H7 (cell line): ENCODE measurements around the gene TFG. TPM values are rescaled to one million over a fixed set of nuclear protein-coding genes. Genes with fewer than 3 reads are reported as not detected.
A peak's percentile ranks its signal among the peaks of the same experiment; 100 is the strongest.

Experiments used
- DNase-seq: peaks from one replicate; pipeline ENCODE4 v3.0.0; 2012
- H3K27me3 ChIP-seq: 2 replicates; pipeline ENCODE4 v1.6.0; 2011; ENCODE audit warnings: mild to moderate bottlenecking, low read length; ENCODE audit not compliant: control insufficient read depth, insufficient read depth
- H3K36me3 ChIP-seq: replicated peaks from 2 replicates; pipeline ENCODE4 v1.5.1; 2011; ENCODE audit warnings: low read length; ENCODE audit not compliant: control insufficient read depth, insufficient read depth
- H3K4me3 ChIP-seq: 2 replicates; pipeline ENCODE4 v1.5.1; 2011; ENCODE audit warnings: low read depth, mild to moderate bottlenecking, control low read depth, low read length, moderate library complexity; ENCODE audit not compliant: insufficient read depth
- total RNA-seq: library from RNA; depleted of rRNA; stranded (reverse); fragments of >200 nt; shearing (Covaris generic); gene quantifications from 2 replicates; pipeline ENCODE4 v1.2.3, GENCODE V29; 2014

Gene TFG
- total RNA-seq, 1 experiment from 2014 or later, result 66.4 TPM

- Histone ChIP-seq H3K4me3 (no peak overlapping the region), H3K36me3 (no peaks in the 10 kb centered on the region), H3K27me3 (no peaks in the 10 kb centered on the region)
- no peak for DNase-seq
Measured at GRCh38 chr3:100697723-100698285, 11.5 kb upstream of the TFG start.

GRCh38 chr3:100698736-100699135 lies 10.6 kb upstream of the TFG start:
- no peak for DNase-seq
- H3K4me3 ChIP-seq, result no peak overlapping the region
- H3K27me3 ChIP-seq, result no peaks in the 10 kb centered on the region
- H3K36me3 ChIP-seq, result no peaks in the 10 kb centered on the region

DNA sequence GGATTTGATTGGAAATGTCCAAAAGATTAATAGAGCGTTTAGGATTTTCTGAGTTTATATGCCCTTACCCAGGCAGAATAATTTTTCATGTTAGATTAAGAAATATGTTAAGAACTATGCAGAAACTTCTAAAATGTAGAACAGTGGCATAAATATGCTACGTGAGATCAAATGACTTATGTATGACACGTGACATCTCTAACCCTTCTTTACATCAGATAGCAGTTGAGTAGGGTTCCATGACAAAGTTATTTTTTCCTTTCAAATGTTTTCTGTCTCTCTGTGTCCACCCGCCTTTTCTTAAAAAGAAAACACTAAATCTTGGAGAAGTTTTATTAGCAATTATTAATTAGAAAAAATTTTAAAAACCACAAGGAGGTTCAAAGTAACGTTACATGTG lies 8.6 kb upstream of the TFG start:
- no peaks in the 10 kb centered on the region for H3K36me3 ChIP-seq
- no peak for DNase-seq
- no peak overlapping the region for H3K4me3 ChIP-seq
- H3K27me3 ChIP-seq, result no peaks in the 10 kb centered on the region

DNA sequence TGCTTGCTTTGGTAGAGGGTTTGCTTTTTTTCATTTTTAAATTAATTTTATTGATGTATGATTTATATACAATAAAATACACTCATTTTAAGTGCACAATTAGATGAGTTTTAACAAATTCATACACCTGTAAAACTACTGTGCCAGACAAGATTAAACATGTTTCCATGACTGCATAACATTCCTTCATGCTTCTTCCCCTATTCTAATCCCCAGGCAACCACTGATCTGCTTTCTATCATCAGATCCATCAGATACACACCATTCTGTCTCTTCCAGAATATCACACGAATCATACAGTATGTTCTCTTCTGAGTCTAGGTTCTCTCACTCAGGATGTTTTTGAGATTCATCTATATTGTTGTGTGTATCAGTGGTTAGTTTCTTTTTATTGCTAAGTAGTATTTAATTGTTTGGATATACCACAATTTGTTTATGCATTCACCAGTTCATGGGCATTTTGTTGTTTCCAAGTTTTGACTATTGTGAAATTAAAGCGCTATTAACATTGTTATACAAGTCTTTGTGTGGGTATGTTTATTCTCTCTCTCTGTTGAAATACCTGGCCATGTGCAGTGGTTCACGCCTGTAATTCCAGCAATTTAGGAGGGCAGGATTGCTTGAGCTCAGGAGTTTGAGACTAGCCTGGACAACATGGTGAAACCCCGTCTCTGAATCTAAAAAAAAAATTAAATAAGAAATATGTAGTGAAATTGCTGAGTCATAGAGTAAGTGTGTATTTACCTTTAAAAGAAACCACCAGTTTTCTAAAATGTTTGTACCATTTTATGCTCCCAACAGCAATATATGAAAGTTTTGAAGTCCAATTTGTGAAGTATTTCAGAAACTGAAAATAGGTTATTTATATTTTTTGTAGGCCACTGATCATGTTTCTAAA lies 7.0 kb upstream of the TFG start:
- Histone ChIP-seq H3K4me3 (no peak overlapping the region), H3K27me3 (no peaks in the 10 kb centered on the region; the same call in 1 of the 2 replicates), H3K36me3 (no peaks in the 10 kb centered on the region)
- DNase-seq, result no peak

- H3K36me3 ChIP-seq, result no peaks in the 10 kb centered on the region
- no peaks in the 10 kb centered on the region; the same call in 1 of the 2 replicates for H3K27me3 ChIP-seq
- DNase-seq, result no peak
- no peak overlapping the region for H3K4me3 ChIP-seq
Measured at GRCh38 chr3:100702980-100703345, 6.3 kb upstream of the TFG start.

DNA sequence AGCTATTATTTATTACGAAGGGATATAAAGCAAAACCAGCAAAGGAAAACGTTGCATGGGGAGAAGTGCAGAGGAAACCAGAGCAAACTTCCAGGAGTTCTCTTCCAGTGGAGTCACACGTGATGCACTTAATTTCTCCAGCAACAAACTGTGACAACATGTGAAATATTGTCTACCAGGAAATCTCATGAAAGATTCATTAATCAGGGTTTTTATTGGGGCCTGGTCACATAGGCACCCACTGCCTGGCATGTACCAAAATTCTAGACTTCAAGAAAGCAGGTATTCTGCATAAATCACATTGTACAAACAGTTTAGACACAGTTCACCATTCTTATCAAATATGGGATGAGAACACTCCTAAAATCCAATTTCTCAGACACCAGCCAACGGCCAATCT lies 5.4 kb upstream of the TFG start:
- H3K36me3 ChIP-seq, result no peaks in the 10 kb centered on the region
- no peaks in the 10 kb centered on the region; the same call in 1 of the 2 replicates for H3K27me3 ChIP-seq
- H3K4me3 ChIP-seq, result no peak overlapping the region
- no peak for DNase-seq

- Histone ChIP-seq H3K27me3 (no peaks in the 10 kb centered on the region; the same call in 1 of the 2 replicates), H3K36me3 (no peaks in the 10 kb centered on the region), H3K4me3 (no peak overlapping the region)
- no peak for DNase-seq
Measured at GRCh38 chr3:100706365-100706764, 2.9 kb upstream of the TFG start.

- peak overlapping the region; percentile 81 for H3K4me3 ChIP-seq
Measured at GRCh38 chr3:100708644-100708988, 678 bp upstream of the TFG start.

DNA sequence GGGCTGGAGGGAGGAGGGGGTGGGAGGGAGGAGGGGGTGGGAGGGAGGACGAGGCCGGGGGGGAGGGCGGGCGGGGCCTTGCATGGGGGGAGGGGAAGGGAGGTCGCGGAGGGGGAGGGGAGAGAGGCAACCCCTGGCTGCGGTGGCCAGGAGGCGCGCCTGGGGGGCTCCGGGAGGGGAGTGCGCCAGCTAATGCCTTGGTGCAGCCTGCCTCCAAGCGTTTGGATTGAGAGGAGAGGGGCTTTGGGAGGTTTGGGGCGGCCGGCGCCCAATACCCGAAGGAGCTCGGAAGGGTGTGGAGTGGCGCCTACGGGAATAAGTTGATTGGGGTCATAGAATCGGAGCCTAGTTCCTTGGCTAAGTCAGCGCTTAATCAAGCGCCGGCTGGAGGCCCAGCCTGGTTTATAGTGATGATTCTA lies 557 bp downstream of the TFG start:
- H3K36me3 ChIP-seq, result peaks cover 2% of the 10 kb centered on the region
- no peaks in the 10 kb centered on the region; the same call in 1 of the 2 replicates for H3K27me3 ChIP-seq
- peak overlapping the region; percentile 81 for H3K4me3 ChIP-seq
- peak; percentile 92 for DNase-seq

More at GRCh38 chr3:100708644-100708988, 678 bp upstream of the TFG start:
- no peak for DNase-seq
- H3K27me3 ChIP-seq, result no peaks in the 10 kb centered on the region; the same call in 1 of the 2 replicates
- no peaks in the 10 kb centered on the region for H3K36me3 ChIP-seq

DNA sequence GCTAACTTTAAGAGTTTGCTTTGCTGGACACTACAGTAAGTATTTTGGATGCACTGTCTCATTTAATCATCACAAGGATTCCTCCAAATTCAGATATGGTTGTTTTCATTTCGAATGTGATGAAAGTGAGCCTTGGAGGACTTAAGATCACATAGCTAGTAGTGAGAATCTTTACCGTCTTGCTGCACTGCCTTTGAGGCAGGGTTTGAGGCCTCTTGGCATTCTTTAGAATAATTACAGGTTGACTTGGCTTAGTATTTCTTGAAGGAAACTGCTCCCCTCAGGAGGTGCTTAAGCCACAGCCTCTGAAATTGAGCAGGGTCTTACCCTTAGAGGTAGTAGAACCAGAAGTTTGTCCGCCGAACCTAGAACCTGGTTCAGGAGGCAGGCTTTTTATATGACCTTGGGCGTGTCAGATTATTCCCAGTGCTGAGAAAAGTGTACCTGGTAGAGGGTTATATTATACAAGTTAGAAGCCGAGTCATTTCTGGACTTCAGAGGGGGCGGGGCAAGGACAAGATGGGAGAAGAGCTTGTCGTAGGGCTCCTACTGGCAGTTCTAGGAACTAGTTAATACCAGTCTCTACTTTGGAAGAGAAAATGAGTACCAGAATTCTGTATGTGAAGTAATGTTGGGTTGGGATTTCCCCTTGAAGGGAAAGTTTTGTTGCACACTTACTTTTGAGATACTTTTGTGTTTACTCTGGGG lies 1.1 kb downstream of the TFG start:
- Histone ChIP-seq H3K36me3 (peaks cover 2% of the 10 kb centered on the region), H3K27me3 (no peaks in the 10 kb centered on the region; the same call in 1 of the 2 replicates), H3K4me3 (peak overlapping the region; percentile 81)
- DNase-seq, result peak; percentile 50

GRCh38 chr3:100715176-100715575 lies 5.9 kb downstream of the TFG start:
- Histone ChIP-seq H3K4me3 (no peak overlapping the region), H3K27me3 (no peaks in the 10 kb centered on the region), H3K36me3 (peaks cover 2% of the 10 kb centered on the region)
- no peak for DNase-seq

DNA sequence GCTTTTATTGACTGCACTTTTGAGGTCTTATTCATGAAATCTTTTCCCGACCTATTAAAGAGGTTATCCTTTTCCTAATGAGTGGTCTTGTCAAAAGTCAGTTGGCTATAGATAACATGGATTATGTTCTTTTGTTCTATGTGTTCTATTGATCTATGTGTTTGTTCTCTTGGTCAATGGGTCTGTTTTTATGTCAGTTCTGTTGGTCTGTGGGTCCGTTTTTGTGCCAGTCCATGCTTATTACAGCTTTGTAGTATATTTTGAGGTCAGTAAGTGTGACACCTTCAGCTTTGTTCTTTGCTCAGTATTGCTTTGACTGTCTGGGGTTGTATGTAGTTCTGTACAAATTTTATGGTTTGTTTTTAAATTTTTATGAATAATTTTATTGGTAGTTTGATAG lies 7.8 kb downstream of the TFG start:
- Histone ChIP-seq H3K27me3 (no peaks in the 10 kb centered on the region), H3K4me3 (no peak overlapping the region), H3K36me3 (peaks cover 2% of the 10 kb centered on the region)
- DNase-seq, result no peak

DNA sequence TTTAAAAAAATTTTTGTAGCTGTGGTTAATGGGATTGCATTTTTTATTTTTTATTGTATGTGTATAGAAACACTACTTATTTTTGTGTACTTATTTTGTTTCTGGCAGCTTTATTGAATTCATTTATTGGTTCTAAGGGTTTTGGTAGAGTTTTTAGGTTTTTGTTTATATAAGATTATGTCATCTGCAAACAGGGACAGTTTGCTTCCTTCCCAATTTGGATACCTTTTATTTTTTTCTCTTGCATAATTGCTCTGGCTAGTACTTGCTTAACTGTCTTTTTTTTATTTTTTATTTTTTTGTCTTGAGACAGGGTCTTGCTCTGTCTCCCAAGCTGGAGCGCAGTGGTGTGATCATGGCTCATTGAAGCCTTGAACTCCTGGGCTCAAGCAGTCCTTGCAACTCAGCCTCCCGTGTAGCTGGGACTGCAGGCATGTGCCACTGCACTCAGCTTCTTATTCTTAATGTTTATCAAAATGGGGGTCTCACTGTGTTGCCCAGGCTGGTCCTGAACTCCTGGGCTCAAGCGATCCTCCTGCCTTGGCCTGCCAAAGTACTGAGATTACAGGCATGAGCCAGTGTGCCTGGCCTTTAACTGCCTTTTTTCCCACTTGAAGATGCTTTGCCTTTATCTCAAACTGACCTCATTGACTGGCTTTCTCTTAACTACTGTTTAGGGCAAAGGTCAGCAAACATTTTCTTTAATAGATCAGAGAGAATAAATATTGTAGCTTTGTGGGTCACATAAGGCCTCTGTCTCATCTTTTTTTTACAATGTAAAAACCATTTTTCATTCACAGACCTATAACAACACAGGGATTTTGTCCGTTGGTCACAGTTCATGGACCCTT lies 8.6 kb downstream of the TFG start:
- H3K4me3 ChIP-seq, result no peak overlapping the region

DNA sequence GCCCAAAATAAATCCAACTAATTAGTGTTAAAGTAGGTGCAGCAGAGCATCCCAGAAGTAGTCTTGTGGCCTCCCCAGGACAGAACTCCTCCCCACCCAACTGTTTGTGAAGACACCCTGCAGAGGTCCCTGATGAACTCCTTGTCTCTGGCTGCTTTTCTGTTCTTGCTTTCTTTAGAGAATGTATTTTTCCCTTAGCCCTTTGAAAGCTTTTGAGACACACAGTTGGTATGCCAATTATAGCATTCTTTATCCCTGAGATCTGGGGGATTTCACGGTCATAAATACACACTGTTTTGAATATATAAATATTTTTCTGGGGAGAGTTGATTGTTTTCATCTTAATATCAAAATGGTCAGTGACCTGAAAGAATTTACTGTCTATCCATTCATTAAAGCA lies 9.8 kb downstream of the TFG start:
- Histone ChIP-seq H3K36me3 (no peaks in the 10 kb centered on the region; the same call in 1 of the 2 replicates), H3K4me3 (no peak overlapping the region), H3K27me3 (no peaks in the 10 kb centered on the region)
- DNase-seq, result no peak

More for the DNA sequence above, 8.6 kb downstream of the TFG start:
- Histone ChIP-seq H3K27me3 (no peaks in the 10 kb centered on the region), H3K36me3 (peaks cover 2% of the 10 kb centered on the region)
- DNase-seq, result no peak
